Measurements from ENCODE around the gene DNAH11. TPM values are rescaled to one million over a fixed set of nuclear protein-coding genes. Genes with fewer than 3 reads are reported as not detected.

Gene DNAH11
- total and polyA plus RNA-seq, 4 donors: 0.05 to 0.50 (median 0.11) TPM

GRCh38 chr7:21948364-21948763 is 405.5 kb downstream of the DNAH11 start:
- H3K4me3 ChIP-seq (ENCODE audit: low read depth in 1 of 3, low read length in 3 of 3): no peak overlapping the region
- H3K27me3 ChIP-seq (ENCODE audit: control insufficient read depth in 4 of 4, insufficient read depth in 4 of 4, low read length in 3 of 4): no peaks in the 10 kb centered on the region
- H3K27ac ChIP-seq (ENCODE audit: low read depth in 1 of 2, low read length in 2 of 2): no peak overlapping the region
- H3K4me1 ChIP-seq (ENCODE audit: control insufficient read depth in 4 of 4, insufficient read depth in 4 of 4, low read length in 3 of 4): peaks cover 1 to 16% (median 4%) of the 10 kb centered on the region in 4 donors
- WGBS: 61% methylated on average over 2 of the region's 2 CpGs
- no peak for DNase-seq (ENCODE audit: low spot score)
- TF ChIP-seq HNF4G (IDR thresholded peaks at IDR 0.05) (no peak), GABPA (IDR thresholded peaks at IDR 0.05 in 1 of 2, conservative IDR thresholded peaks at IDR 0.05 in 1 of 2) (no peak), REST (IDR thresholded peaks at IDR 0.05) (no peak)
- TF ChIP-seq, protein P1, sequence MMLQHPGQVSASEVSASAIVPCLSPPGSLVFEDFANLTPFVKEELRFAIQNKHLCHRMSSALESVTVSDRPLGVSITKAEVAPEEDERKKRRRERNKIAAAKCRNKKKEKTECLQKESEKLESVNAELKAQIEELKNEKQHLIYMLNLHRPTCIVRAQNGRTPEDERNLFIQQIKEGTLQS (IDR thresholded peaks at IDR 0.05): no peak
- no peak overlapping the region for H3K9ac ChIP-seq (ENCODE audit: low read depth in 1 of 2, low read length in 2 of 2)
- no peaks in the 10 kb centered on the region for H3K36me3 ChIP-seq (ENCODE audit: control insufficient read depth in 4 of 4, insufficient read depth in 3 of 4, low read depth in 1 of 4, low read length in 3 of 4)
- no peaks in the 10 kb centered on the region for H3K9me3 ChIP-seq (ENCODE audit: control insufficient read depth in 4 of 4, low read length in 3 of 4)

DNA sequence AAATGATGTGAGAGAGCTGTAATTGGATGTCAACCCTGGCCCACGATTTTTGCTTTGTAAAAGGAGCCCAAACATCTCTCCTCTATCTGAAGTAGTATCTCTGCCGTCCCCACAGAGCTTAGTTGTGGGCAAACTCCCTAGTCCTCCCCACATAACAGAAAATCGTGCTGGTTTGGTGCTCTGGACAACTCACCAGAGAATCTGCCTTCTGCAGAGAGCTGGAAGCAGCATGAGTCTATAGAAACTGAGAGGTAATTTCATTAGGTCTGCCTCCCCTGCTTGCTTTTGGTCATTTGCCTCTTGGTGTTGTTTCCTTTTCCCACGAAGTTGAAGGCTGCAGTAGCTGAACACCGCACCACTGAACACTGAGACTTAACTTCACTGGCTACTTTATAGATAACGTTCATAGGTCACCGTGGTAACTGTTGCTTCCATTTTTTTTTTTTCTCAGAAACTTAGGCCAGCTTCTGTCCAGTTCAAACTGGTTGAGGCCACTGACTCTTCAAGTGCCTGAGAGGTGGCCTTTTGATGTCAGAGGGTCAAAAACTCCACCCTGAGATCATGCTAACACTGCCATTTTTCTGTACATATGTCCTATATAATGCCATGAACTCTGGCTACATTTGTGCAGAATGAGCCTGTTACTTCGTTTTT is 406.2 kb downstream of the DNAH11 start:
- WGBS: 64% methylated on average over 8 of the region's 8 CpGs
- Histone ChIP-seq H3K27me3 (ENCODE audit: control insufficient read depth in 4 of 4, insufficient read depth in 4 of 4, low read length in 3 of 4) (no peaks in the 10 kb centered on the region), H3K36me3 (ENCODE audit: control insufficient read depth in 4 of 4, insufficient read depth in 3 of 4, low read depth in 1 of 4, low read length in 3 of 4) (no peaks in the 10 kb centered on the region), H3K9me3 (ENCODE audit: control insufficient read depth in 4 of 4, low read length in 3 of 4) (no peaks in the 10 kb centered on the region), H3K9ac (ENCODE audit: low read depth in 1 of 2, low read length in 2 of 2) (no peak overlapping the region), H3K27ac (ENCODE audit: low read depth in 1 of 2, low read length in 2 of 2) (no peak overlapping the region), H3K4me3 (ENCODE audit: low read depth in 1 of 3, low read length in 3 of 3) (no peak overlapping the region), H3K4me1 (ENCODE audit: control insufficient read depth in 4 of 4, insufficient read depth in 4 of 4, low read length in 3 of 4) (peaks cover 1 to 16% (median 4%) of the 10 kb centered on the region in 4 donors)
- DNase-seq (ENCODE audit: low spot score): no peak
- TF ChIP-seq FOXA2 (IDR thresholded peaks at IDR 0.05) (no peak), JUND (IDR thresholded peaks at IDR 0.05) (no peak), HNF4A (conservative IDR thresholded peaks at IDR 0.05) (no peak), NR2F2 (IDR thresholded peaks at IDR 0.05) (no peak), HNF4G (IDR thresholded peaks at IDR 0.05) (no peak), FOXA1 (IDR thresholded peaks at IDR 0.05) (no peak), REST (IDR thresholded peaks at IDR 0.05) (no peak), TAF1 (conservative IDR thresholded peaks at IDR 0.05) (no peak), EGR1 (IDR thresholded peaks at IDR 0.05; ENCODE audit: low read depth in 2 of 2) (no peak), SP1 (IDR thresholded peaks at IDR 0.05) (no peak), YY1 (IDR thresholded peaks at IDR 0.05) (no peak), RAD21 (IDR thresholded peaks at IDR 0.05) (no peak), RXRA (IDR thresholded peaks at IDR 0.05) (no peak), MAX (IDR thresholded peaks at IDR 0.05) (no peak), GABPA (IDR thresholded peaks at IDR 0.05 in 1 of 2, conservative IDR thresholded peaks at IDR 0.05 in 1 of 2) (no peak), ZBTB33 (IDR thresholded peaks at IDR 0.05) (no peak)
- TF ChIP-seq, protein P2, sequence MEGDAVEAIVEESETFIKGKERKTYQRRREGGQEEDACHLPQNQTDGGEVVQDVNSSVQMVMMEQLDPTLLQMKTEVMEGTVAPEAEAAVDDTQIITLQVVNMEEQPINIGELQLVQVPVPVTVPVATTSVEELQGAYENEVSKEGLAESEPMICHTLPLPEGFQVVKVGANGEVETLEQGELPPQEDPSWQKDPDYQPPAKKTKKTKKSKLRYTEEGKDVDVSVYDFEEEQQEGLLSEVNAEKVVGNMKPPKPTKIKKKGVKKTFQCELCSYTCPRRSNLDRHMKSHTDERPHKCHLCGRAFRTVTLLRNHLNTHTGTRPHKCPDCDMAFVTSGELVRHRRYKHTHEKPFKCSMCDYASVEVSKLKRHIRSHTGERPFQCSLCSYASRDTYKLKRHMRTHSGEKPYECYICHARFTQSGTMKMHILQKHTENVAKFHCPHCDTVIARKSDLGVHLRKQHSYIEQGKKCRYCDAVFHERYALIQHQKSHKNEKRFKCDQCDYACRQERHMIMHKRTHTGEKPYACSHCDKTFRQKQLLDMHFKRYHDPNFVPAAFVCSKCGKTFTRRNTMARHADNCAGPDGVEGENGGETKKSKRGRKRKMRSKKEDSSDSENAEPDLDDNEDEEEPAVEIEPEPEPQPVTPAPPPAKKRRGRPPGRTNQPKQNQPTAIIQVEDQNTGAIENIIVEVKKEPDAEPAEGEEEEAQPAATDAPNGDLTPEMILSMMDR (IDR thresholded peaks at IDR 0.05; ENCODE audit: low read depth, low read length, missing input control): no peak
- TF ChIP-seq, protein P1 (IDR thresholded peaks at IDR 0.05): no peak

Measured in liver (tissue), 9 donors.